Measurements from ENCODE around the gene NUP58.

NUP58 gene

DNA sequence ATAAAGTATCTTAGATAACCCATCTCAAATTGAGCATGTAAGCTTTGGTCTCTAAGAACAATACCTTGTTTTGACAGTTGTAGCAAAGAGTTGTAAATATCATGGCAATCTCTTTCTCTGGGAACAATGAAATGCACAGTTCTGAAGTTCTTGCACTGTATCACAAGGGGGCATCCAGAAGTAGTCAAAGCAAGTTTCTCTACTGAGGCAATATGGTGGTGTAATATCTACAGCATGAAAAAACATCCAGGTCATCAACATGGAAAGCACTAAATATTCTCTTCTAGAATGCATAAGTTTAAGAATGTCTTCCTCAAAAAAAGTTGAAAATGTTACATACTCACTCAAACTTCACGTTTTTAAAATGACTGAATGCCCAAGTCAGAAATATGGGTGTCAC, 33.7 kb upstream of the NUP58 start:
- H3K4me3 ChIP-seq (ENCODE audit: low read length), result no peak overlapping the region
- TF ChIP-seq CTCF (IDR thresholded peaks at IDR 0.05; ENCODE audit: insufficient read depth, low read depth, low read length, missing control alignments), result peak; percentile 22
- peak; percentile 17 for DNase-seq (ENCODE audit: low read depth)

DNA sequence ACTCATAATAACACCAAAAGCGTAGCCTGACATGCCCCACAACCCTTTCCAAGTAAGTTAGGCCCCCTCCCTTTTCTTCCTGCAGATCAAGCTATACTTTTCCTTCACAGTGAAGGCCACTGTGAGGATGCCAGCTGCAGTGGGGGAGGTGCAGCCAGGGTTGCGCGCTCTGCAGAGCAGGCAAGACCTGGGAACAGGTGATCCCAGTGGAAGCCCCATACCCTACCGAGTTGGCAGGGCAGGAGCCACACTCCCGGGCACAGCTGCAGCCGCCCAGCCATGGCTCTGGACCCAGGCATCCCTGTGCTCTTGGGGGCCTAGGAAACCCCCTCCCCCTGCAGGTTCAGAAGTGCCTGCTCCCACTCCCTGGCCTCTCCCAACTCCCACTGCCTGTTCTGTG, 32.9 kb upstream of the NUP58 start:
- no peak for DNase-seq (ENCODE audit: low read depth)
- TF ChIP-seq CTCF (IDR thresholded peaks at IDR 0.05; ENCODE audit: insufficient read depth, low read depth, low read length, missing control alignments), result no peak
- no peak overlapping the region for H3K4me3 ChIP-seq (ENCODE audit: low read length)

DNA sequence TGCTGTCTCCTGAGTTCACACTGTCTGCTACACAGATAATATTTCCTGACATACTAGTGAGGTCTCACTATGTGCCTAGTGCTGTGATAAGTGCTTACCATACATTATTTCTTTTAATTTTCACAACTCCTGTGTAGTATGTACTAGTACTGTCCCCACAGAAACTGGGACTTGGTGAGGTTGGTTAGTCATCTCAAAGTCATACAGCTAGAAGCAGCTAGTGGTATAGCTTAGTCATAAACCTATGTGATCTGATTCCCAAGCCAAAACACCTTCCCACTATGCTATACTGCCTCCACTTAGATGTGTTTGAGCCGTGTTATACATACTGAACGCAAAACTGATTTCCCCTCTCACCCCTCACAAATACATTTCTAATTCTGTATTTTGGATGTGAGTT, 24.7 kb upstream of the NUP58 start:
- no peak overlapping the region for H3K4me3 ChIP-seq (ENCODE audit: low read length)
- peak; percentile 74 for DNase-seq (ENCODE audit: low read depth)
- no peak for TF ChIP-seq CTCF (IDR thresholded peaks at IDR 0.05; ENCODE audit: insufficient read depth, low read depth, low read length, missing control alignments)

DNA sequence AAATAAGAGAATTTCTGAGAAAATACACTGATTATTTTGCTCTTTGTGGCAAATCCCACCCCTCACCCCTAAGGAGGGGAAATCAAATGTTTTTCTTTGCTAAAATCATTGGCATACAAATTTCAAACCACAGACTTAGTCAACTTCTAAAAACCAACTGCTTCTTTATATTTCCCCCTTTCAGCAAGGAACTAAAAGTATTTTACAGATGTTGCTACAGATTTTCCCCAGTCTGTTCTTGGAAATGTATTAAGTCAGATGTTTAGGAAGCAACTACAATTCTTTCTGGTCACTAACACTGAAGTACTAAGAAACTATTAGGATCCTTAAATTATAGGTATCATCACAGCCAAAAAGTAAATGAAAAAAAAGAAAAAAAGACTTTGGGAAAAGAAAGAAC, 21.0 kb upstream of the NUP58 start:
- H3K4me3 ChIP-seq (ENCODE audit: low read length), result no peak overlapping the region
- DNase-seq (ENCODE audit: low read depth), result no peak
- TF ChIP-seq CTCF (IDR thresholded peaks at IDR 0.05; ENCODE audit: insufficient read depth, low read depth, low read length, missing control alignments), result no peak

GRCh38 chr13:25281193-25281934, 20.1 kb upstream of the NUP58 start:
- no peak for TF ChIP-seq CTCF (IDR thresholded peaks at IDR 0.05; ENCODE audit: insufficient read depth, low read depth, low read length, missing control alignments)
- no peak overlapping the region for H3K4me3 ChIP-seq (ENCODE audit: low read length)
- DNase-seq (ENCODE audit: low read depth), result no peak

DNA sequence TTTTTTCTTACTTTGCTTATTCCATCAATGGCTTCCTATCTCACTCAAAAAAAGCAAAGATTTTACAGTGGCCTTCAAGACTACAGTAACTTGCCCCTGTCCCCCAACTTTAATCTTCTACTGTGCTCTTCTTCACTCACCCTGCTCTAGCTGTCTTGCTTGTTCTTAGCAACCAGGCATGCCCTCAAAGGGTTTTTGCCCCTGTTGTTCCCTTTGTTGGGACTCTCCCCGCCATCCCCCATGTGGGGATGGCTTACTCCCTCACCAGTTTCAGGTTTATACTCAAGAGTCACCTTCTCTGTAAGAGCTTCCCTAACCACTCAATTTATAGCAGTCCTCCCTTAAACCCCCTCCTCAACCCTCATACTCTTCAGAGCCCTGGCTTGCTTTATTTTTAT, 19.5 kb upstream of the NUP58 start:
- TF ChIP-seq CTCF (IDR thresholded peaks at IDR 0.05; ENCODE audit: insufficient read depth, low read depth, low read length, missing control alignments), result no peak
- no peak overlapping the region for H3K4me3 ChIP-seq (ENCODE audit: low read length)
- DNase-seq (ENCODE audit: low read depth), result no peak

All from epithelial cell of esophagus (primary cell).